GM12874 (cell line): ENCODE measurements around the gene MRPL21.

Experiments
- TF ChIP-seq, protein P1 (sequence below): IDR thresholded peaks from 2 replicates; pipeline ENCODE4 v1.5.1; 2011; ENCODE audit warnings: low read depth, mild to moderate bottlenecking, control low read depth, low read length, moderate library complexity; ENCODE audit not compliant: insufficient read depth

MRPL21 gene

DNA sequence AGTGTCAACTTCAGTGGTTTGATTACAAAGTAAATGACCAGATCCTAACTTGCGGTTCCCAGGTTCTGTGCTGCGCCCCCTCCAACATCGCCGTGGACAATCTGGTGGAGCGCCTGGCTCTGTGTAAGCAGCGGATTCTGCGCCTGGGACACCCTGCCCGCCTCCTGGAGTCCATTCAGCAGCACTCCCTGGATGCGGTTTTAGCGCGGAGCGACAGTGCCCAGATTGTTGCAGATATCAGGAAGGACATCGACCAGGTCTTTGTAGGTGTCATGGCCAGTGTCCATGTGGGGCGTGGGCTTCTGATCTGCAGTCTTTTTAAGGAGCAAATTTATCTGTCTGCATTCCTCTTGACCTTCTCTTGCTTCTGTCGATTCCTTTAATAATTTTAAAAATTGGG, 11.1 kb upstream of the MRPL21 start:
- TF ChIP-seq, protein P1, sequence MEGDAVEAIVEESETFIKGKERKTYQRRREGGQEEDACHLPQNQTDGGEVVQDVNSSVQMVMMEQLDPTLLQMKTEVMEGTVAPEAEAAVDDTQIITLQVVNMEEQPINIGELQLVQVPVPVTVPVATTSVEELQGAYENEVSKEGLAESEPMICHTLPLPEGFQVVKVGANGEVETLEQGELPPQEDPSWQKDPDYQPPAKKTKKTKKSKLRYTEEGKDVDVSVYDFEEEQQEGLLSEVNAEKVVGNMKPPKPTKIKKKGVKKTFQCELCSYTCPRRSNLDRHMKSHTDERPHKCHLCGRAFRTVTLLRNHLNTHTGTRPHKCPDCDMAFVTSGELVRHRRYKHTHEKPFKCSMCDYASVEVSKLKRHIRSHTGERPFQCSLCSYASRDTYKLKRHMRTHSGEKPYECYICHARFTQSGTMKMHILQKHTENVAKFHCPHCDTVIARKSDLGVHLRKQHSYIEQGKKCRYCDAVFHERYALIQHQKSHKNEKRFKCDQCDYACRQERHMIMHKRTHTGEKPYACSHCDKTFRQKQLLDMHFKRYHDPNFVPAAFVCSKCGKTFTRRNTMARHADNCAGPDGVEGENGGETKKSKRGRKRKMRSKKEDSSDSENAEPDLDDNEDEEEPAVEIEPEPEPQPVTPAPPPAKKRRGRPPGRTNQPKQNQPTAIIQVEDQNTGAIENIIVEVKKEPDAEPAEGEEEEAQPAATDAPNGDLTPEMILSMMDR: no peak

DNA sequence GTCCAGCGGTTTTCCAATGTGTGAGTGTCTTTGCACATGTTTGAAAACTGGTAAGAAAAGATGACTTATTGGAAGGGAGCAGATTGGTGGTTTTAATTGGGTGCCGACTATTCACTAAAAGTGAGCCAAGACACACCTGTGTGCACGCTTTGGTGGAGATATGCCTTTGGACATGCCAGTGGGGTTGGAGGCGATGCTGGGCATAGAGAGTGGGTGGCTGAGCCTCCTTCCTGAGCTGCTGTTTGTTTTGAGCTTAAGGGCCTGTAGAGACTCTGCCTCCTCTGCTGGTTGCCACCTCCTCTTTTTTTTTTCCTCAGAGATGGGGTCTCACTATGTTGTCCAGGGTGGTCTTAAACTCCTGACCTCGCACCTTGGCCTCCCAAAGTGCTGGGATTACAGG, 9.6 kb upstream of the MRPL21 start:
- TF ChIP-seq, protein P1: no peak

DNA sequence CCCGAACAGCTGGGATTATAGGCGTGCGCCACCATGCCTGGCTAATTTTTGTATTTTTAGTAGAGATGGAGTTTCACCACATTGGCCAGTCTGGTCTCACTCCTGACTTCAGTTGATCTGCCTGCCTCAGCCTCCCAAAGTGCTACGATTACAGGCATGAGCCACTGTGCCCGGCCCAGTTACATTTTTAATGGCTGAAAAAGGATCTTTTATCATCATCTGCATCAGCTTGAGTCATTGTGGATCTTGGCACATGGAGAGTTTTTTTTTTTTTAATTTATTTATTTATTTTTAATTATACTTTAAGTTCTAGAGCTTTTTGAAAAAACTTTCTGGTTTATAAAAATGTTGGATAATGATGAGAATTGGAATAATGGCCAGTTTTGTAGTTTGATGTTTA, 8.6 kb upstream of the MRPL21 start:
- TF ChIP-seq, protein P1: no peak

DNA sequence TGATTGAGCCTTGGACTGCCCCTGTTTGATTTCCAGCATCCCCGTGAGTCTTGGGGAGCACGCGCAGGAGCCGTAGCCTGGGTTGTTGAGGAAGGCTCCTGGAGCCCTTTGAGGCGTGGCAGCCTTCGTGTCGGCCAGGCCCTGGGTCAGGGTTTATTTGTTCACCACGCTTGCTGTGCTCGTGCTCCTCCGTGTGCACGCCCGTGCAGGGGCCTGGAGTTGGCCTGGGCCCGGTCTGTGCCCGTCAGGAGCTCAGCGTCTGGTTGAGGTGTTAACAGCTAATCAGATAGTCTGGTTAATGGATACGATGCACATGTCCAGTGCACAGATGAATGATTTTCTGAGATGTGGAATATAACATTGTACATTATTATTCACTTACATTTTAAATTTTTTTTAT, 8.1 kb upstream of the MRPL21 start:
- TF ChIP-seq, protein P1: no peak

DNA sequence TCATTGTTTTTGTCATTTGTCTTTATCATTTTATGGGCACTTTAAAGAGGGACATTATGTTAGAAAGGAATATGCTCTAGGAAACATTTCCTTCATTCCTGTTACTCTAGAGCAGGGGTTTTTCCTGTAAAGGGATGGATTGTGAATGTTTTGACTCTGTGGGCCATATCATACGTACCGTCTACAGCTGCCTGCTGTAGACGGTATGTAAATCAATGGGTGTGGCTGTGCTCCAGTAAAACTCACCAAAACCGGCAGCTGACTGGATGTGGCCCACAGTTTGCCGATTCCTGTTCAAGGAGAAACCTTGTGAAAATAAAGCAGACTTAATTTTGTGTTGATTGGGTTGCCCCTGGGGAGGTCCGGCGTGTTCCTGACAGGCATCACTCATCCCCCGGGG, 7.3 kb upstream of the MRPL21 start:
- TF ChIP-seq, protein P1: no peak

DNA sequence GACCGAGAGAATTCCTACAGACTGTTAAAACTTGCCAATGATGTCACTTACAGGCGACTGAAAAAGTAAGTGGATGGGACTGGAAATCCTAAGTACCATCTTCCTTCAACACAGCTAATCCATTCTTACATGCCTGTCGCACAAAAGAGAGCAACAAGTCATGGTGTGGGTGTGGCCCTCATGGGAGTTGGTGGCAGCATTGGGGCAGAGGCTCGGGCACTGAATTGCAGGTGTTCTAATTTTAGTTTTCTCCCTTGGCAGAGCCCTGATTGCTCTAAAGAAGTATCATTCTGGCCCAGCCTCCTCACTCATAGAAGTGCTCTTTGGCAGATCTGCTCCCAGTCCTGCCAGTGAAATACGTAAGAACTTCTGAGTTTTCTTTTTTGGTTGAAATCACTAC, 4.6 kb upstream of the MRPL21 start:
- TF ChIP-seq, protein P1: no peak

DNA sequence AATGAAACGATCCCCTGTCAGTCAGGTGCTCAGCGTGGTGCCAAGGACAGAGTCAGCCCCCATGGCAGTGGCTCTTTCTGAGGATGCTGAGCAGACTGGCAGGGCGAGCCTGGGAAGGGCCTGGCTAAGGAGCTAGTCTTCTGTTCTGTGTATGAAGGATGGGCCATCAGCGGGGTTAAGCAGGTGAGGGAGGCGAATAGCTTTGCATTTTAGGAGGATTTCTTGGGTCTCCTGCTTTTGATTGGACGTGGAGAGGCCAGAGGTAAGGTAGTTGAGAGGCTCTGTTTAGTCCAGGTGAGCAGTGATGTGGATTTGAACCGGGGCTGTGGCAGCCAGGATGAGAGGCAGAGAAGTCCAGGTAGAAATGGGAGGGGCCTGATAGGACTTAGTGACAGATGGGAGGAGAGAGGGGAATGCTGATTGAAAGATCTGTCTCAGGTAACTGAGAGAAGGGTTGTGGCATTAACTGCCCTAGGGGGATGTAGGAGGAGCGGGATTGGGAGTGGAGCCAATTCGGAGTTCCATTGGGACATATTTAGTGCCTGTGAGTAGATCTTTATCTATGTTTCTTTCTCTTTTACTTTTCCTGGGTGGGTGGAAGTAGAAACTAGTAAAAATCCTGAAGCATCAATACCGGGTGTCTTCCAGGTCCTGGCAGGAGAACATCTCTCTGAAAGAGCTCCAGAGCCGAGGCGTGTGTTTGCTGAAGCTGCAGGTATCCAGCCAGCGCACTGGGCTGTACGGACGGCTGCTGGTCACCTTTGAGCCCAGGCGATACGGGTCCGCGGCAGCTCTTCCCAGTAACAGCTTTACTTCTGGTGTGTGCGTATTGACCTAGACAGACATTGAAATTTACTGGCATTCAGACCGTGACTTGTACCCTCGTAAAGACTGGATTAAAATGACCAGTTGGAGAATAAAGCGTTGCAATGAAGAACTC, 2.1 kb upstream of the MRPL21 start:
- TF ChIP-seq, protein P1: no peak
